Measurements from ENCODE around the gene KLHL25. TPM values are rescaled to one million over a fixed set of nuclear protein-coding genes. Genes with fewer than 3 reads are reported as not detected.

KLHL25 gene
- total RNA-seq, 1 experiment from 2014 or later, result 18.4 TPM

GRCh38 chr15:85759376-85759775 is 35.3 kb downstream of the KLHL25 start:
- Histone ChIP-seq H3K4me2 (ENCODE audit: insufficient read depth, insufficient read length, low read length) (no peak overlapping the region), H3K56ac (ENCODE audit: insufficient read length, low read depth, low read length) (no peak overlapping the region), H2AFZ (ENCODE audit: low read length) (no peak overlapping the region), H3K14ac (ENCODE audit: insufficient read depth, low read length) (no peak overlapping the region), H2BK20ac (ENCODE audit: low read depth, low read length, poor library complexity, severe bottlenecking) (no peak overlapping the region), H3K9me3 (ENCODE audit: control insufficient read depth, low read depth, low read length) (no peaks in the 10 kb centered on the region), H3K4ac (ENCODE audit: low read depth, low read length) (no peak overlapping the region), H3K18ac (ENCODE audit: insufficient read length, low read depth, low read length) (no peak overlapping the region), H3K4me1 (ENCODE audit: insufficient read depth, low read length) (no peaks in the 10 kb centered on the region), H3T11ph (ENCODE audit: low read length) (no peak overlapping the region), H2BK12ac (ENCODE audit: insufficient read length, low read depth, low read length) (no peak overlapping the region), H3K79me2 (ENCODE audit: insufficient read depth, low read length) (no peaks in the 10 kb centered on the region; the same call in 1 of the 2 replicates), H4K20me1 (ENCODE audit: control insufficient read depth, insufficient read depth, insufficient read length) (no peaks in the 10 kb centered on the region), H3K23me2 (ENCODE audit: insufficient read length, low read depth, low read length, poor library complexity, severe bottlenecking) (no peaks in the 10 kb centered on the region), H2BK15ac (ENCODE audit: low read depth, low read length) (no peak overlapping the region), H2BK5ac (ENCODE audit: insufficient read length, low read length) (no peak overlapping the region), H3K27me3 (ENCODE audit: insufficient read depth, low read length) (no peaks in the 10 kb centered on the region), H3K79me1 (ENCODE audit: insufficient read depth, low read depth, low read length, poor library complexity, severe bottlenecking) (no peaks in the 10 kb centered on the region), H4K8ac (replicated peaks; ENCODE audit: insufficient read length, low read depth, low read length) (no peak overlapping the region), H4K5ac (ENCODE audit: insufficient read length, low read depth, low read length) (no peak overlapping the region), H2AK5ac (ENCODE audit: insufficient read length, low read length) (no peak overlapping the region), H3K23ac (ENCODE audit: insufficient read length, low read depth, low read length) (no peak overlapping the region), H3K27ac (ENCODE audit: insufficient read length, low read depth, low read length) (no peak overlapping the region), H3K9ac (ENCODE audit: extremely low read depth, insufficient read length, low read length) (no peak overlapping the region), H2BK120ac (ENCODE audit: low read depth, low read length, poor library complexity, severe bottlenecking) (no peak overlapping the region), H4K91ac (ENCODE audit: insufficient read length, low read depth, low read length) (no peak overlapping the region)
- H3K27ac Mint-ChIP-seq, result no peak overlapping the region; a peak in 1 of 7 replicates
- no peaks in the 10 kb centered on the region for H3K27me3 Mint-ChIP-seq (ENCODE audit: low read depth)
- WGBS (ENCODE audit: extremely low coverage, insufficient read length, low lambda C conversion rate), result no CpG with 5 or more reads among the region's 13 CpGs
- no peaks in the 10 kb centered on the region for H3K9me3 Mint-ChIP-seq
- H3K36me3 Mint-ChIP-seq (ENCODE audit: insufficient read depth in 1 of 3, low read depth in 3 of 3), result peaks cover 16 to 49% (median 28%) of the 10 kb centered on the region in 3 experiments; a peak in 6 of 7 replicates
- DNase-seq, result no peak
- no peak for TF ChIP-seq CTCF (conservative IDR thresholded peaks at IDR 0.05)
- H3K4me3 Mint-ChIP-seq, result no peak overlapping the region
- H3K4me1 Mint-ChIP-seq, result peaks cover 11 to 14% of the 10 kb centered on the region in 2 experiments
